GM21390 (cell line): ENCODE measurements around the gene CYFIP1.
"Not testable (repeated sequence)": the region's sequence is repeated elsewhere in the genome, so short reads cannot be mapped to it uniquely, and the experiment has no call there.

ENCODE experiments used
- ATAC-seq: cut with Tn5 transposase; IDR thresholded peaks from one replicate; pipeline ENCODE4 v1.9.1; 2021; ENCODE audit not compliant: unreplicated experiment

CYFIP1 gene

DNA sequence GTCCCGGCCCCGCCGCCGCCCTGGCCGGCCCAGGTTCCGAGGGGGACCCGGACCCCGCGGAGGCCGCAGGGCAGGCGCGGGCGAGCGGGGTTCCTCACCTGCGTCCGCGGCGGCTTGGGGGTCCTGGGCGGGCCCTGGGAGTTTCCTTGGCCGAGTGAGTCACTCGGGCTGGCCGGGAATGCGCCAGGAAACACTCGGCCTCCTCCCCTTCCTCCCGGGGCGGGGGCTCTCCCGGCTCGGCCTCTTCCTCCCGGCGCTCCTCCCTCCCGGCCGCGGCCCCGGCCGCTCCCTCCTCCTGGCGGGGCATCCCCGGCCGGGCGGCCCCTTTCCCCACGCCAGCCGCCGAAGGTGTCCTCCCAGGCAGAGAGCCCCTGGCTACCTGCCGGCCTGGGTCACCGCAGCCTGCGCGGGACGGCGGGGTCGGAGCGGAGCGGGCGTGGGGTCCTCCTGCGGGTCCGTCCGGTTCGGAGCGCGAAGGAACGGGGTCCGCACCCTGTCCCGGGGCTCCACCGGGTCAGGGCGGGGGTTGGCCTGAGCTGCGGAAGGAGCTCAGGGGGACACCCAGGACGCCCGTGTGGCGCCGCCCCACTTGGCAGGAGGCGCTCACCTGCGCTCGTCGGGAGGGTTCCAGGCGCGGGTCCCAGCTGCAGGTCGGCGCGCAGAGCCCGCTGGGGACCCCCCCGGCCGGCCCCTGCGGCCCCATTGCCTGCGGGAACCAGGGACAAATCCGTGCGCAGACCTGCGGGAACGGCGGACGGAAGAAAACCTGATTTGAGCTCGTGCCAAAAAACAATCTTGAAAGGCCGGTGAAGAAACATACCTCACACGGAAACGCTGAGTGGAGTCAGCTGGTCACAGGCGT lies at the start of gene CYFIP1:
Gene CYFIP1, minus strand, starts transcription at position 180 of the 862 bp plus-strand sequence. CDS start 33,083 bp downstream, outside the sequence.
- peak; percentile 57 for ATAC-seq

- no peak for ATAC-seq
Observed at GRCh38 chr15:23026218-23026617, 46.0 kb upstream of the CYFIP1 start.

GRCh38 chr15:23022156-23022555 lies 42.0 kb upstream of the CYFIP1 start:
- ATAC-seq: no peak

DNA sequence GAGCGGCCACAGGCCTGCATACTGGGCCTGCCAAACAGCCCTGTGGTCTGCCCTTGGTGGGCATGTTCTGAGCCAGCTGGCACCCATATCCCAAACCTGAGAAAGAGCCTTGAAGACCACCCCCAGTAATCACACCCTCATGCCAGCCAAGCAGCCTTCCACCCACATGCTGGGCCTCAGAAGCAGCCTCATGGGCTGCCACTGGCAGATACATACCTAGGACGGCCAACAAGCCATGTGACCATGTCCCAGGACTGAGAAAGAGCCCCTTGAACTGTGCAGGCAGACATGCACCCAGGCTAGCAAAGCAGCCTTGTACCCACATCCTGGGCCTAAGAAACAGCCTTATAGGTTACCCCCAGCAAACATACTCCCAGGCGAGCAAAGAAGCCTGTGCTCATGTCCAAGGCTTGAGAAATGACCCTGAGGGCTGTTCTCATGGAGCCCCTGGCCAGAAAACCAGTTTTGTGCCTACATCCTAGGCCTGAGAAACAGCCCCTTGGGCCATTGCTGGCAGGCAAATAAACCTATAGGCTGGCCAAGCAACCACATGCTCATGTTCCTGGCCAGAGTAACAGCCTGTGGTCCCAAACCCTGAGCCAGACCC lies 34.3 kb upstream of the CYFIP1 start:
- no peak for ATAC-seq

- no peak for ATAC-seq
Observed at GRCh38 chr15:23013681-23014080, 33.5 kb upstream of the CYFIP1 start.

DNA sequence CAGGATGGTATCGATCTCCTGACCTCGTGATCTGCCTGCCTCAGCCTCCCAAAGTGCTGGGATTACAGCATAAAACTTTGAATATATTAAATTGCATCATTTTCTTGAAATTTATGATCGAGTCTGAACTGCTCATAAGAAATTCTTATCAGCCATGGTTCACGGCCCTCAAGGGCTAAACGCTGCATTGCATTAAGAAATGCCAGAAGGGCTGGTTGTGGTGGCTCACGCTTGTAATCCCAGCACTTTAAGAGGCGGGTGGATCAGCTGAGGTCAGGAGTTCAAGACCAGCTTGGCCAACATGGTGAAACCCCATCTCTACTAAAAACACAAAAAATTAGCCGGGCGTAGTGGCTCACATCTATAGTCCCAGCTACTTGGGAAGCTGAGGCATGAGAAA lies 32.4 kb upstream of the CYFIP1 start:
- not testable (repeated sequence) for ATAC-seq

DNA sequence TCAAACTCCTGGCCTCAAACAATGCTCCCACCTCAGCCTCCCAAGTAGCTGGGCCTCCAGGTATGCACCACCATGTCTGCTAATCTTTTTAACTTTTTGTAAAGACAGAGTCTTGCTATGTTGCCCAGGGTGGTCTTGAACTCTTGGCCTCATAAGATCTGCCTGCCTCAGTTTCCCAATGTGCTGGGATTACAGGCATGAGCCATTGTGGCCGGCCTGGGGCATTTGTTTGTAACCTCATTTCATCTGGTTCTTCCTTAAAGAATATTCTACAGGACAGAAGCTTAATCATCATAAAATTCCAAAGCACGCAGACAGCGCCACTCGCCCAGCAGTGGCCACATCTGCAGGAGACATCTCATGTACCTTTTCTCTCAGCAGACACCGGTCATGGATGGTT lies 23.6 kb upstream of the CYFIP1 start:
- ATAC-seq: no peak

DNA sequence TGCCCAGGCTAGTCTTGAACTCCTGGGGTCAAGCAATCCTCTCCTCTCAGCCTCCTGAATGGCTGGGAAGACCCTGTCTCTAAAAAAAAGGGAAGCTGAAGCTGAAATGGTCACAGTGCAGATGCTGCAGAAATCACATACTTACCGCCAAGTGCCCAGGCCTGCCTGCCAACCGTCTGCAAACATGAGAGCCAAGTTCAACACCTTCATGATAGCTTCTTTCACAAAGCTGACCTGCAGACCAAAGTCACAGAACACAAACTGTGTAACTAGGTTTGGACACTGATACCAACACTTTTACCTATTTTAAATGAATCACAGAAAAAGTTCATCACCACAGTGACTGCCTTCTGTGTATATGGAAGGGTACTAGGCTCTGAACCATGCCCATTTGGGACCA lies 22.8 kb upstream of the CYFIP1 start:
- no peak for ATAC-seq

- ATAC-seq: no peak
Observed at GRCh38 chr15:22995795-22996194, 15.6 kb upstream of the CYFIP1 start.

GRCh38 chr15:22992024-22992326 lies 11.8 kb upstream of the CYFIP1 start:
- no peak for ATAC-seq

DNA sequence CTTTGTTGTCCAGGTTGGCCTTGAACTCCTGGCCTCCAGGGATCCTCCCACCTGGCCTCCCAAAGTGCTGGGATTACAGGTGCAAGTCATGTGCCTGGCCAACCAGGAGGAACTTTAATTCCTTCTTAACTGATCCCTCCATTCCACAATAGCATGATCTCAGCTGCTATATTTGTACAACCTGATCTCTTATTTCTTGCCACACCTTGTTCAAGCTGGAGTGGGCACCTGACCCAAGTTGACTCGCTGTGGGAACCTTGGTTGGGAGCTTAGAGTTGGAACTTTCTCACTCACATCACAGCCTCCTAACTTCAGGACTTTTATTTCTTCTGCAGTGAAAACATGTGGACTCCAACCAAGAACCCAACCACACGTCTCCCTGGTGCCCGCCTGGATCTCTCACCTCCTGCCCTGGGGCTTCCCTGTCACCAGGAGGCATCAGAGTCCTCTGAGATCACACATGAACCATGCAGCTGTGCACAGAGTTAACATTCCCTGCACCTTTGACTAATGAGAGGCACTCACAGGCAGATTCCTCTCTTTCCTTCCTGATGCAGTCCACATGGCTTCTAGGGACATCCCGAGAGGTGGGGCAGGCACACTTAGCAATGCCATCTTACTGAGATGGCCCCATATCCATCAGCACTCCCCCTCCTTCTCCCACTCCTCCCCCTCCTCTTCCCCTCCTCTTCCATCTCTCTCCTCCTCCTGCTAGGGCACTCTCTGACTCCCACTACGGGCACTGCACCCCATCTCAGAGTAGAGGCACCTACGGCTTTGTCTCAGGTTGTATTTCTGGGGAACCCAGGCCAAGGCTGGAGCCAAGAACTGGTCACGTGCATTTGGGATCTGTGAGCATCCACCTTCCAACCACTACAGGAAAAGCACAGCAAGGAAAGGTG lies 9.7 kb upstream of the CYFIP1 start:
- ATAC-seq: no peak

- ATAC-seq: no peak
Observed at GRCh38 chr15:22988811-22989210, 8.6 kb upstream of the CYFIP1 start.

- not testable (repeated sequence) for ATAC-seq
Observed at GRCh38 chr15:22981931-22982330, 1.8 kb upstream of the CYFIP1 start.

GRCh38 chr15:22981051-22981840 lies 1.1 kb upstream of the CYFIP1 start:
- ATAC-seq: no peak

DNA sequence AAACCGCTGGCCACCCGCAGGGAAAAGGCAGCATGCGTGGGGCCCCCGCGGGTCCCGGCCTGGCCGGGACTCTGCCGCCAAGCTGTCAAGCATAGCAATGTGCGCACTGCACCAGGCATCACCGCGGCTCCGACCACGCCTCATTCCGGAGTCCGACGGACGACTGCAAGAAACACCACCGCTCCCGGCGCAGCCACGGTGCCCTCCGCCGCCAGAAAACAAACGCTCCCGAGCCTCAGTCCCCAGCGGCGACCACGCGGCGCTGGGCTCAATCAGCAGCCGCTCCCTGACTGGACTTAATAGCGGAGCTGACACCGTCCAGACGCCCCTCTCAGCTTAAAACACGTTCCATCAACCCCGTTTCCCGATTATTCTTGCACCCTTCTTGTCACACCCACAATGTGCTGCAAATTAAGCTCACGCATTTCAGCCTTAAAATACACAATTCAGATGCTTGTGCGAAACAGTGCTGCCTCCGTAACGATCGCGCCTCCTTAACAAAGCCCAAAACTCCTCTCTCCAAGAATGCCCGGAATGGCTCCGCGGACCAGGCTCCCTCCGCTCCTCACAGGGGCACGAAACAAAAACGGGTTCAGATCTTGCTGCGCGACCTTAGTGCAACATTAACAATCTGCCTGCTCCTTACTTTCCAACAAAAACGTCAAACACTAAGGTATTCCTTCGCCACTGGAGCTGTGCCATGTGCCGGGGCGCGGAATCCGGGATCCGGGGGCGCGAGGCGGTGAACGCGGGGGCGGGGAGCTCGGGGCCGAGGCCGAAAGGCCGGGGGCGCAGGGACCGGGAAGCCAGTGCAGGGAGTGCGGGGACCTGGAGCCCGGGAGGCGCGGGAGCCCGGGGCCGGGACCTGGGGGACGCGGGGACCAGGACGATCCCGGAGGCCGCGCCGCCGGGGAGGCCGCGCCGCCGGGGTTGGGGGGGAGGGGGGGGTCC lies 655 bp downstream of the CYFIP1 start:
- peak; percentile 64 for ATAC-seq

- peak; percentile 29 for ATAC-seq
Observed at GRCh38 chr15:22978691-22979237, 1.4 kb downstream of the CYFIP1 start.

- ATAC-seq: no peak
Observed at GRCh38 chr15:22974745-22975144, 5.4 kb downstream of the CYFIP1 start.

GRCh38 chr15:22973987-22974386 lies 6.2 kb downstream of the CYFIP1 start:
- no peak for ATAC-seq

DNA sequence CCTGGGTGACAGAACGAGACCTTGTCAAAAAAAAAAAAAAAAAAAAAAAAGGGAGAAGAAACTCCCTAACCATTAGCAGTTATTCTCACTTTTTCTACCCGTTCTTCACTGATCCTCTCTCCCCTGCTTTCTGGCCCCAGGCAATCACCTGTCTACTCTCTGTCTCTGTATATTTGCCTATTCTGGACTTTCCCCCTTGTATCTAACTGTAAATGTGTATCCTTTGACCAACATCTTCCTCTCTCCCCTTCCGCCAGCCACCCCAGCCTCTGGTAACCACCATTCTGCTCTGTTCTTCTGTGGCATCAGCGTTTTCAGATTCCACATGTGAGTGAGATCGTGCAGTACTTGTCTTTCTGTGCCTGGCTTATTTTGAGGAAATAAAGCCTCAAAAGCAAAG lies 6.9 kb downstream of the CYFIP1 start:
- ATAC-seq: no peak
